D341Med (cell line): ENCODE results near the gene MTHFS.

Source experiments
- DNase-seq: peaks from one replicate; pipeline ENCODE4 v3.0.0; 2012; ENCODE audit warnings: low spot score

The MTHFS gene

DNA sequence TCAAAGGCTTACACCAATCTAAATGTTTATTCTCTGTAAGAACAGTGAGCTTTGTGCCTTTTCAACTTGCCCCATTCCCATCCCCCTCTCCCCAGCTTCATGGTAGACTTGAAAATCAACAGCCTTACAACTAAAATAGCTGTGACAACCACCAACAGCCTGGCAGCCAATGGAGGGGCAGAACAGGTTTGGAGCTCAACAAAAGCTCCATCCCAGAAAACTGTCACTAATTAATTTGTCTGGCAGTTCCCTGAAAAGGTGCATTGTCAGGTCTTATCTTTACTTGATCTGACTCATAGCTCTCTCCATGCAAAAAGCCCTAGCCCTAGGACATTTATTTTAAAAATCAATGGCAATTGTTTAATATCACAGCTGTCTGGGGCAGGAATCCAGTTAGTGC lies 22.6 kb downstream of the MTHFS start:
- DNase-seq: no peak

DNA sequence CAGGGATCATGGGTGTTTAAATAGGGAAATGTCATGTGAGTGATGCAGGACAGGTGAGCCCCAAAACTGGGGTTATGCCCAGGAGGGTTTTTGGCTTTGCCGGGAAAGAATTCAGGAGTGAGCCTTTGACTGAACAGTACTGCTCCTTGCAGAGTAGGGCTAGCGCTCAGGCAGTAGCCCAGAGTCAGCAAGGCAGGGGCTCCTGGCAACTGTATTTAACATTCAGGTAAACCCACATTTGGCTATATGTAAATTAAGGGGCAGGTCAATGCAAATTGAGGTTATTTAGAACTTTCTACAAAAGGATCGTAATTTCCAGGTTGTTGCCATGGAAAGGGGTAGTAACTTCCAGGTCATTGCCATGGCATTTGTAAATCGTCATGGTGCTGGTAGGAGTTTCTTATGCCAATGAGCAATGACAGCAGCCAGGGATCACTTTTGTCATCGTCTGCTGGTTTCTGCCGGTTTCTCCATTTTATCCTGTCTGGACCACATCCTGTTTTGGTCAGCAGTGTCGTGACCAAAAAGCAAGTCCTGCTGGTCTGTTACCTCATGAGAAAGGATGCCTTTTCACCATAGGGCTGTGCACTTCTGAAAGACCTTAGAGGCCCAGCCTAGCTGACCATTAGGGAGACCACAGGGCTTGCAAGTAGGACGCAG lies 24.3 kb downstream of the MTHFS start:
- no peak for DNase-seq

DNA sequence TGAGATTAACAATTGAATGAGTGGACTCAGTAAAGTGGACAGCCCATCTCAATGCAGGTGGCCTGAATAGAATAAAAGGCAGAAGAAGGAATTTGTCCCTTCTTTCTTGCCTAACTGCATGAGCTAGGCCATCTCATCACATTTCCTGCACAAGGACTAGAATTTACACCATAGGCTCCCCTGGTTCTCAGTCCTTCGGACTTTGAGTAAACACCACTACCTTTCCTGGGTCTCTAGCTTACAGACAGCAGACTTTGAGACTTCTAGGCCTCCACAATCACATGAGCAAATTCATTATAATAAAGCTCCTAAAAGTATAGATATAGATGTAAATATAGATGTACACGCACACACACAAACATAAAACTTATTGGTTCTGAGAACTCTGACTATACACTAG lies 28.3 kb downstream of the MTHFS start:
- DNase-seq: no peak

DNA sequence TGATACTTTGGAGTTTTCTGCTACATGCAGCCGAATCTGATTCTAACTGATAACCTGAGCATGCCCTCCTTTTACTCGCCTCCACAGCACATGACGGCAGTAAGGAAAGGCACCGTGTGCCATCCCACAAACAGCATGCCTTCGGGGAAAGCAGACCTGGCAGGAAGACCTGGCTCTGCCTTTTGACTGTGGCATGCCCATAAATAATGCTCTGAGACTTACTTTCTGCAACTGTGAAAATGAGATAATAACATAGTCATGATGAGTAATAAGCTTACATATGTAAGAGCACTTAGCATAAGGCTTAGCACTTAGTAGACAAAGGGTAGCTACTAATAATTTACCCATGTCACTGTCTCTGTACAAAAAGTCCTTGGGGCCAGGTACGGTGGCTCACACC lies 32.9 kb downstream of the MTHFS start:
- DNase-seq: no peak

DNA sequence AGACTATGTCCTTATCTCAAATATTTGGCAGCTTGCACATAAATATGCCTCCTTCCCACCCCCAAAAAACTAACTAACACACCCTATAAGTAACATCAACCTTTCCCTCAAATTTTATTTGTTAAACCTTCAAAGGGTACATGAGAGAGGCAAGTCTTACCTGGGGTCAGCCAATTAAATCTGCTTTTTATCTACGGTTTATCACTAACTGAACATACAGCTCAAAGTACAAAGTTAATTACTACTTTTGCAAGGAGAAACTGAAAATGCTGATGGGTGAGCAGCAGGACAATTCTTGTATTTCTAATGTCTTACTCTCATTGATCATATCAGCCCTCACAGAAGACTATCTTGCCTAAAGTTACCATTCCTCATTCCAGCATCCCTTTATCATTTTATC lies 34.6 kb downstream of the MTHFS start:
- no peak for DNase-seq

DNA sequence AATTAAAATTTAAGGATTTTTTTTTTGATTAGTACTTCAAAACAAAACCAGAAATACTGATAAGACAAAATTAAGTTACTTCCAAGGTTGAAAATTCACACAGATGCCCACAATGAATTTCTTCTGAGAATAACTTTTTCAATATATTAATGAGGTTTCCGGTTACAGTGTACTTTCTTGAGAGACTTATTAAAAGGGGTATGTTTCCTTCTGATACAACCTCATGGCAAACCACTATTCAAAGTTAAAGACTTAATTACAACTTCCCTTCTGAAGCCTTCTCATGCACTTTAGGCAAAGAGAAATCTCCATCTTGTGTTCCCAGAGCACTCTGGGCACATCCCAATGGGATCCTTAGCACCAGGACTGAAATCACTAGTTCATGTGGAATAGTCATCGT lies 36.2 kb downstream of the MTHFS start:
- DNase-seq: no peak

DNA sequence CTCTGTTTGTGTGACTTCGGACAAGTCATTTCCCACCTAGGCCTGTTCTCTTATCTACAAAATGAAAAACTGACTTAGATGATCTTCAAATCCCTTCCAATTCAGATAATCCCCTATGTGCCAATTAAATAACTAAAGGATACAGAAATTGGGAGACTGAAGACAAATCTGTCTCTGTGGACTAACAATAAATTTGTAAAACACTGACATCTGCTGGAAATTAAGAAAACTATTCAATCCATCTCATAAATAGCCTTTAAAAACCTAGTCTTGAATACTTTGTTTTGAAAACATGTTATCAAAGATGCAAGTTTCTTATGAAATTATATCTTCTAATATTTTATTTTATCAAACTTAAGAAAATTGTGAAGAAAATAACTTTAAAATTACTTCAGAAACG lies 38.3 kb downstream of the MTHFS start:
- no peak for DNase-seq

DNA sequence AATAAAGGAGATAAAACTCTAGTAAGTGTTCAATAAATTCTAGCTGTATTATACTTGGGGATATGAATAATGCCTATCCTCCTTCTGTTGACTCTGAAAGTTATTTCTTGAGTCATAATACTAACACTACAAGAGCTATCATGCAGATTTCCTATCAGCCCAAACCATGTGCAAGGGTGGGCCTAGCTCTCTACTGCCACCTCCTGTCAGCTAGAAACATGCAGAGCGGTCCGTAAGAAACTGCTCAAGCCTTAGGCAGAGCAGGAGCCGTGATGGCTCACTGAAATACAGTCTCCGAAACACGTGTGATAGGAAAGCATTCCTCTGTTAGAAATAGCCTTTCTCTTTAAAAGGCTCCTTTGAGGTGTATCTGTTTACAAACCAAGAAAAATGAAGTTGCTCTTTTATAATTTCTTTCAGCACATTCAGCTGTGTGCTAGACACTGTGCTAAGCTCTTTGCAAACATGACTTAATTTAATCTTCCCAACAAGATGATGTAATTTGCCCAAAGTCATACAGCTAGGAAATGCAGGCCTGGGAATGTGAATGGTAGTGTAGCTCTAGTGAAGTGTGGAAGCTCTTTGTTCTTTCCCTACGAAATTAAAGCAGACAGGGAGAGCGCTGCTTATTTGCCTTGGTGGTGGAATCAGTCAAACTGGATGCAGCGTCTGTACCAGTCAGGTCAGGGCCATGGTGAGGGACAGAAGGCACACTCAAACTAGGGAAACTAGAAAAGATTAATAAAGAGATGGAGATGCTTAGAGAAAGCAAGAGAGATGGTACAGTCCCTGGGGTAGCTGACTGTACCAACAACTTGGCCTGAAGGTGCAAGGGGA lies 43.1 kb downstream of the MTHFS start:
- peak; percentile 78 for DNase-seq

DNA sequence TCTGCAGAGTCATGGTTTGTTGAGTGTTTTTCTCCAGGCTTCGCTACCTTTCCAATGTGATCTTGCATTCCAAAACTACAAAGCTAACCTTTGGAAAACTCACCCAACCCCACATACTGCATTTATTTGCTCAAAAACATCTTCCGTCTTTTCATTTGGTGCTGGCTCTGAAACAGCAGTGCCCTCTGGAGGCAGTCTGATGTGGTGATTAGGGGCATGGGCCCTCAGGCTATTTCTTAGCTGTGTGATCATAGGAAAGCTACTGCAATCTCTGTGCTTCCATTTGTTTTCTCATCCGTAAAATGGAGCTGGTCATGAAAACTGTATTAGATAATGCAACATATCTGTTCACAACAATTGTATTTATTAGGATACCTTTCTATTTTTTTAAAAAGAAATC lies 47.0 kb downstream of the MTHFS start:
- peak; percentile 62 for DNase-seq

DNA sequence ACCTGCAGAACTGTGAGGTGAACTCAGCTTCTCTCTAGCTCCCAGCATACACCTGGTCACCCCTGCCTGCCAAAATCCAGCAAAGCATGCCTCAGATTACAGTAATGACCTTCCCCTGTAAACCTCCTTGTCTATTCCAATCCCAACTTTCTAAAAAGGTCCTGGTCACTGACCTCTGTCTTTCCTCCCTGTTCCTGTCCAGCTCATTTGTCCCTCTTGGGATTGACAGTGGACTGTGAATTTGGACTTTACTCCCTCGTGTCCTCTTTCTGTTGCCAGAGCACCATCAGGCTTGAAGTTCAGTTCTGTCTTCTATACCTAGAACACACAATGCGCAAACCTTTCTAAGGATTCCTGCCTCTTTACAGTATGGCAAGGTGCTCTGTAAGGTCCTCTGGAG lies 50.3 kb downstream of the MTHFS start:
- DNase-seq: no peak

DNA sequence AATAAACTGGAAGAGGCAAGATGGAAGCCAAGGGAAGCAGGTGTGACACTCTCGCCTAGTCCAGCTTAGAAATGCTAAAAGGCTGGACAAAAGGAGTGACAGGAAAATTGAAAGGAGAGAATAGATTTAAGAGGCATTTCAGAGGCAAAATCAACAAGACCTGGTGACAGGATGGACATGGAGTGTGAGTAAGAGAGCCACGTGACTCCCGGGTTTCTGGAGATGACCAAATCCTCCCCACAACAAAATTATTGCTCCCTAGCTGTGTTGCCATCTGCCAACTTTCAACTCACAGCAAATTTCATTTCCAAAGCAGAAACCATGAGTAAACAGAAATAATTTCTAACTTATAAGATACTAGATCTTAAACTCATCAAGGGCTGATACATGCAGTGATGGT lies 52.6 kb downstream of the MTHFS start:
- DNase-seq: no peak

DNA sequence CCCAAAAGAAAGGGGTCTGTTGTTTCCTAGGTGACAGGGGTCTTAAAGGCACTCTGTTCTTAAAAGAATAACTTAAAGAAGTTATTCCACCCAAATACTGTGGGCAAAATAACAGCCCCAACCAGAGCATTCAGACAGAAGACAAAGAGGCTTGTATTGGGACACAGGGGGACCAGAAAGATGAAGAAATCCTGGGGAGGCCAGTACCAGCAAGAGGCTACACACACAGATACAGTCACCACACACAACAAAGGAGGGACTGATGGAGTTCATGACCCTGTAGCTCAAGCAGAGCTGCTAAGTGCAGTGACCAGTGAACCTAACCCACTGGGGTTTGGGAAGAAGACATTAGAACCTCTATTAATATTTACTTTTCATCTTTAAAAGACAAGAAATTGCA lies 59.0 kb downstream of the MTHFS start:
- no peak for DNase-seq

DNA sequence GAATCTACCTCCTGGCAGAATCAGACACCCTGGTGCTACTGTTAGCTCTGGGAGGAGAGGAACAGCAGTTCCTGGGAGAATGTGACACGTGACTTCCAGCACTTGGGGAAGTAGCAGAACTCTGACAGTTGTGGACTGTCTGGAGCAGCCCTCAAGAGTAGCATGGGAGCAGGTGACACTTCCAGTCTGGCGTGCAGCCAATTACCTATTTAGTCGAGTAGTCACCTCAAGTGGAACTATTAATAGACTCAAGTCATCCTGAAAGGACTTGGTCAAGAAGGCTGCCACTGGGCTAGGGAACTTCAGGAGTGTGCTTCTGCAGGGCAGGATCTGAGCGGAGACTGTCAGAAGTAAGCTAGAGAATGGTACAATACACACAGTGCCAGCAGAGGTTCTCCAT lies 62.3 kb downstream of the MTHFS start:
- DNase-seq: no peak

DNA sequence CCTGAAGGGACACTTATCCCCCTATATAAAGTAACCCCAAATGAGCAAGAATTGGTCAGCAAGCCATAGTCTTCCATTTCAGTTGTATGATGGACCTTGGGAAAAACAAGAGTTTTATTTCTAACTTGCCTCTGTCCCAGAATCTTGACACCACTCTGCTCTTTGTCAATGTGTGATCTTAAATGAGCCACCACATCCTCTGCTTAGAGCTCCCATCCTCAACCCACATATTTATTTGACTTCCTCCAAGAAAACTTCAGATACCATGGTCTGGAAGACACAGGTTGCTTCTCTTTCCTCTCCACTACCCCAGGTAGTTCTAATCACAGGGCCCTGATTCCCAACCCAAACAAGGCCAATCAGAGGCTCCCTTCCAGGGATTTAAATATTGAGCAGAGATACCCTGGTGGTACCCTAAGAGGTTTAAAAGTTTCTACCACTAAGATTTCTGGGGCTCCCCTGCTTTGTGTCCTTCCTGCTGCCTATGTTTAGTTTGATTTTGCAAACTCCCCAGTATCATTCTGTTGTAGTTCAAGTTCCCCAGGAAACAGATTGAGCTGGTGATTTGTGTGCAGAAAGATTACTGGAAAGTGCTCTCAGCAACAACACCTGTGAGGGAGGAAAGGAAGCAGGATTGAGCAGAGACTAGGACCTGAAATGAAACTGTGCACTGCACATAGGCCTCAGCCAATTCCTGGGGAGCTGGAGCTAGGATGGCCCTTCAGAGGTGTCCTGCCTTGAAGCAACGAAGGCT lies 64.3 kb downstream of the MTHFS start:
- no peak for DNase-seq

DNA sequence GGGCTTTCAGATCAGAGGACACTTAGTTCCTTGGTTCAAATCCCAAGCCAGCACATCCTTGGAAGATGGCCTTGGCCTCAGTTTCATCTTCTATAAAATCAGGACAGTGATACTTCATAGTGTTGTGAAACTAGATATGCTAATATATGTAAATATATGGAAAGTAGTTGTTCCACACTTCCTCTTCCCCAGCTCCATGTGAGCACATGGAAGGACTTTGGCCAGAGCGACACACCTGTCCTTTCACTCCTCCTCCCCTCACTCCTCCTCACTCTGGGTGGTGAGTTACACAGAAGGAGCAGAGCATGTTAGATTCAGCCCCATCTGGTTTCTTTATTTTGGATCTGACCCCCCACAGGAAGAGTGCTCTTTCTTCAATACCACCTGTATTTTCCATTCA lies 65.2 kb downstream of the MTHFS start:
- no peak for DNase-seq

DNA sequence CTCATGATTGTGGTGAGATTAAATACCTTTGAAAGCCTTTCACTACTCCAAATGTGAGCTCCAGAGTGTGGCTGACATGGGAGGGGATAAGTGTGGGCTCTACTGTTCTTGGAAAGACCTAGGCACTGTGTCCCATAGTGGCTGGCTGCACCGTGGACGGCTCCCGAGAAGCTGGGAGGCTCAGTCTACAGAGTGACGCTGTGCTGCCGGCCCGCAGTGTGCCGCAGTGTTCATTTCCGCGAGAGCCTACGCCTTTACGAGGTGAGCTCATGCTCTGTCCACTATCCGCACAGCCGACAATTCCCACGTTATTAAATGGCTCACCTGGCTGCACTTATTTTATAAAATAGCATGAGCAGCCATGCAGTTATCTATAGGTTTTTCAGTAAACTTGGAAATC lies 66.9 kb downstream of the MTHFS start:
- no peak for DNase-seq

DNA sequence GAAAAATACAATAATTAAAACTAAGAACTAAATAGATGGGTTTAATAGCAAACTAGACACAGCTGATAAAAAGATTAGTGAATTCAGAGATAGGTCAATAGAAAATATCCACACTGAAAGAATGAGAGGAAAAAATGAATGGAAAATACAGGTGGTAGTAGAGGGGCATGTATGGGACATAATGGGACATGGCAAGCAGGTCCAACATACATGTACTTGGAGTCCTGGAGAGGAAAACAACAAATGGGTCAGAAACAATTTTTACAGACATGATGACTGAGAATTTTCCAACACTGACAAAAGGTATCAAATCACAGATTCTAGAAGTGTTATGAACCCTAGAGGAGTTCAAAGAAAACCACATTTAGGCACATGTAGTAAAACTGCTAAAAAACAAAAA lies 68.4 kb downstream of the MTHFS start:
- DNase-seq: no peak

DNA sequence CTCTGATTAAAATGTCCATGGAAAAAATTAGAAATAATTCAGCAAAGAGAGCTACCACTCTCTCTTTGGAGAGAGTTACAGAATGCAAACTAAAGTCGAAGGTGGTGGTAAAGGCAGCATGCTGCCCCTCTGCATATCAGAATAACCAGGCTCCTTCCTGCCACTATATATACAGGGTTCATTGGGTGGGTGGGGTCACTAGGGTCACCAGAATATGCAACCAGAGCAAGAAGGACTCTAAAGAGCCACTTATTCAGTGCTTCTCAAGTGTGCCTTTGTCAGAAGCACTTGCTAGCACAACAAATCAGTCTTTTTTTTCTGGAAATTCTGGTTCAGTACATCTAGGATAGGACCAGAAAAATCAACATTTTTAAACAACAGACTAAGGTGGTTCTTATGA lies 70.0 kb downstream of the MTHFS start:
- no peak for DNase-seq

DNA sequence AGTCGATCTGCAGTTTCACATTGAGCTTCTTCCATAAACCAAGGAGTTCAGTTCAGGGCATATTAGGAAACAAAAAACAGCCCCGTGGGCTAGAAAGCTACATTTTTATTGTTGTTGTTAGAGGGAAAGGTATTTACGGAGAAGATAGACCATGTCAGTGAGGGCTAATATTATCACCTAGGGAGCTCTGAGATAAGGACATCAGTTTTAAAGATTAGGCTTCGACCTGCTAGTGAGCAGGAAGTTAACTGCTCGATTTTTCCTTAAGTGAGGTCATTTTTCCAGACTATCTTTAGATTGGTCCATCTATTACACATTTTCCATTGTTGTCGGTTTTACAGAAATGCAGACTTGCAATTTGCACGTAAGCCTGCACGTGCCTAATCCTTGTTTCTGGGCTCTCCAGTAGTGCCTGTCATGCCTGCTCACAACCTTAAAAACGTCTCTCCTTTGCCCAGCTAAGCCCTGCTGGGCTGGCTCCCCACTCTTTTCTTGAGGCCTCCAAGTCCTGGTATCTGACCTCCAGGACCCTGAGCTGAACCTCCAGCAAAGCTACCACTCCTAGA lies 72.6 kb downstream of the MTHFS start:
- no peak for DNase-seq

DNA sequence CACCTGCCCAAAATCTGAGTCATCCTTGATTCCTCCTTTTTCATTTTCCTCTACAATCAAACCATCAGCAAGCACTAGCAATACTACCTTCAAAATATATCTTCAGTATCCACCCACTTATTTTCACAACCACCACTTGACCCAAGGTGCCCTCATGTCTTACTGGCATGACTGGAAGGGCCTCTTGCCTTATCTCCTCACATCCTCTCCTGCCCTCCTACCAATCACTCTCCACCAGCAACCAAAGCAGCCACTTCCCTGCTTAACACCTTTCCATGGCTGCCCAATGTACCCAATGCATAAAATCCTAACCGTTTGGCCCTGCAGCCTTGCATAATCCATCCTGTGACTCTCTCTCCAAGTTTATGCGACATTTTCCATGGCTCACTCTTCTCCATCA lies 76.0 kb downstream of the MTHFS start:
- no peak for DNase-seq

DNA sequence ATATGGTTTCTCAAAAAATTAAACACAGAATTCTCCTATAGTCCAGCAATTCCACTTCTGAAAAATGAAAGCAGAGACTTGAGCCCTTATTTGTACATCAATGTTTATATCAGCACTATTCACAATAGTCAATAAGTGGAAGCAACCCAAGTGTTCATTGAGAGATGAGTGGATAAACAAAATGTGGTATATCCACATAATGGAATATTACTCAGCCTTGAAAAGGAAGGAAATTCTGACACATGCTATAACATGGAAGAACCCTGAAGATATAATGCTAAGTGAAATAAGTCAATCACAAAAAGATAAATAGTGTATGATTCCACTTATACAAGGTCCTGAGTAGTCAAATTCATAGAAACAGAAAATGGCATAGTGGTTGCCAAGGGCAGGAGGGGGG lies 76.6 kb downstream of the MTHFS start:
- no peak for DNase-seq

DNA sequence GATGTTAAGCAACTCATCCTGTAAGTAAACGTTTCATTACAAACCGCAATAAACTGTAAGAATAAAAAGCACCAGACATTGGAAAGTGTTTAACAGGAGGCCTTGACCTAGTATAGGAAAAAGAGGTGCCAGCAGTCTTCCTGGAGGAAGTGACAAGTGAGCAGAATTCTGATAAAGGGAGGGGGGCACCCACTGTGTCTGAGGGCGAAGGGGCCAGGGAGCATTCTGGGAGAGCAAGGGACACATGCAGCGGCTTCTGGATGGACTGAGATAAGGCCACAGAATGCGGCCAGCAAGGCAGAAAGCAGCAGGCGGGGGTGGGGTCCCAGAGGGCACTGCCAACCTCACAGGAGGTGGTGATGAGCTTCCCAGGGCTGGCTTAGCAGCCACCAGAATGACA lies 80.2 kb downstream of the MTHFS start:
- no peak for DNase-seq

DNA sequence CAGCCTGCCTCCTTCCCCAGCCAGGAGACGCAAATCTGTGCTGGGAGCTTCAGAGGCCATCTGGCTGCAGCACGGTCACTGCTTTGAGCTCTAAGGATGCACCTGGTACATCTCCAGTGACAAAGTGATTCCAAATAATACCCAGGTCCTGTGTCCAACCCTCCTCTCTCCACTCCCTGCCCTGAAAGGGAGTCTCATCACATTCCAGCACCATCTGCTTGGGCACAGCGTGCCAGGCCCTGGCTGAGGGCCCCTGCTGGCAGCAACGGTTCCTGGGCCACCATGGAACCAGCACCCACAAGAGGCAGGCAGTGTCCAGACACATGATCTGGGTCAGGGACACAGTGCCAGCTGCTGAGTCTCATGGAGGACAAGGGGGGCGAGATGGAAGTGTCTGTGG lies 81.3 kb downstream of the MTHFS start:
- DNase-seq: no peak
